ENCODE measurements around the gene ACP3. TPM values are rescaled to one million over a fixed set of nuclear protein-coding genes. Genes with fewer than 3 reads are reported as not detected.

The ACP3 gene
- total RNA-seq, 4 donors from 2014 or later = 22.1 to 83.6 (median 40.5) TPM

GRCh38 chr3:132404276-132404675 is 87.1 kb downstream of the ACP3 start:
- DNase-seq = no peak
- WGBS, 2 donors = 83 to 86% methylated on average over 3 of the region's 3 CpGs
- H3K4me1 ChIP-seq = peaks cover 0 to 5% (median 0%) of the 10 kb centered on the region in 3 donors
- TF ChIP-seq CTCF (IDR thresholded peaks at IDR 0.05) (no peak), POLR2A (IDR thresholded peaks at IDR 0.05) (no peak)
- no peaks in the 10 kb centered on the region for H3K27me3 ChIP-seq
- H3K36me3 ChIP-seq = no peaks in the 10 kb centered on the region
- H3K9me3 ChIP-seq = no peaks in the 10 kb centered on the region
- H3K27ac ChIP-seq = no peak overlapping the region
- intact Hi-C loops (cut with DNase I) = no loop called here
- no peak overlapping the region for H3K4me3 ChIP-seq

GRCh38 chr3:132405188-132405587 is 88.0 kb downstream of the ACP3 start:
- no peaks in the 10 kb centered on the region for H3K27me3 ChIP-seq
- no peak for DNase-seq
- 45 to 73% methylated on average over 1 of the region's 1 CpG for WGBS, 2 donors
- H3K9me3 ChIP-seq = no peaks in the 10 kb centered on the region
- TF ChIP-seq CTCF (IDR thresholded peaks at IDR 0.05) = no peak
- no peak for TF ChIP-seq POLR2A (IDR thresholded peaks at IDR 0.05)
- H3K4me1 ChIP-seq = peaks cover 0 to 5% (median 0%) of the 10 kb centered on the region in 3 donors
- H3K27ac ChIP-seq = peak overlapping the region in 1 of 4 donors; percentile 5
- intact Hi-C loops (cut with DNase I) = no loop called here
- H3K4me3 ChIP-seq = no peak overlapping the region
- no peaks in the 10 kb centered on the region for H3K36me3 ChIP-seq

- 76 to 95% methylated on average over 4 of the region's 4 CpGs for WGBS, 2 donors
- no peak for DNase-seq
- Histone ChIP-seq H3K27ac (peak overlapping the region in 1 of 4 donors; percentile 5), H3K36me3 (no peaks in the 10 kb centered on the region), H3K9me3 (no peaks in the 10 kb centered on the region), H3K27me3 (no peaks in the 10 kb centered on the region), H3K4me1 (peaks cover 0 to 5% (median 0%) of the 10 kb centered on the region in 3 donors), H3K4me3 (no peak overlapping the region)
- no peak for TF ChIP-seq POLR2A (IDR thresholded peaks at IDR 0.05)
- TF ChIP-seq CTCF (IDR thresholded peaks at IDR 0.05) = no peak
- intact Hi-C loops (cut with DNase I) = no loop called here
These were observed 88.5 kb downstream of the ACP3 start for GRCh38 chr3:132405609-132406299.

GRCh38 chr3:132406587-132406986 is 89.4 kb downstream of the ACP3 start:
- Histone ChIP-seq H3K9me3 (no peaks in the 10 kb centered on the region), H3K27ac (no peak overlapping the region), H3K4me1 (peaks cover 0 to 5% (median 0%) of the 10 kb centered on the region in 3 donors), H3K27me3 (no peaks in the 10 kb centered on the region), H3K4me3 (no peak overlapping the region), H3K36me3 (no peaks in the 10 kb centered on the region)
- WGBS, 2 donors = 95% methylated on average over 2 of the region's 2 CpGs
- DNase-seq = no peak
- TF ChIP-seq CTCF (IDR thresholded peaks at IDR 0.05) (no peak), POLR2A (IDR thresholded peaks at IDR 0.05) (no peak)
- intact Hi-C loops (cut with DNase I) = no loop called here

- Histone ChIP-seq H3K9me3 (no peaks in the 10 kb centered on the region), H3K27me3 (no peaks in the 10 kb centered on the region), H3K36me3 (no peaks in the 10 kb centered on the region), H3K4me3 (no peak overlapping the region), H3K4me1 (peaks cover 0 to 5% (median 0%) of the 10 kb centered on the region in 3 donors), H3K27ac (no peak overlapping the region)
- intact Hi-C loops (cut with DNase I) = no loop called here
- TF ChIP-seq POLR2A (IDR thresholded peaks at IDR 0.05) = no peak
- TF ChIP-seq CTCF (IDR thresholded peaks at IDR 0.05) = no peak
- 76 to 78% methylated on average over 2 of the region's 2 CpGs for WGBS, 2 donors
- no peak for DNase-seq
These were observed 89.8 kb downstream of the ACP3 start for GRCh38 chr3:132407025-132407424.

Other genes with a start within 250 kb of the ACP3 start
- gene DNAJC13, start 100.1 kb downstream of the ACP3 start, total RNA-seq = 10 to 100 TPM; 23.0 to 36.4 (median 25.9) TPM